ENCODE results near the gene RAB5B. TPM values are rescaled to one million over a fixed set of nuclear protein-coding genes. Genes with fewer than 3 reads are reported as not detected.

The RAB5B gene
- total and polyA plus RNA-seq, 2 donors (not counting 3 experiments of a cell fraction or from before 2014, with no cell fraction given) = 103 to 105 TPM

GRCh38 chr12:55937981-55938380, 35.9 kb upstream of the RAB5B start:
- Histone ChIP-seq H3K4me2 (ENCODE audit: insufficient read depth, low read length) (no peak overlapping the region), H2AFZ (ENCODE audit: low read depth, low read length) (no peak overlapping the region), H3K9me1 (replicated peaks; ENCODE audit: control insufficient read depth, extremely low read depth, insufficient read depth, low read length) (no peaks in the 10 kb centered on the region), H3K79me2 (ENCODE audit: control insufficient read depth, insufficient read depth, low read length) (no peaks in the 10 kb centered on the region), H3K27me3 (ENCODE audit: control insufficient read depth in 2 of 2, insufficient read depth in 2 of 2, low read length in 2 of 2) (no peaks in the 10 kb centered on the region), H3K36me3 (ENCODE audit: control insufficient read depth in 2 of 2, extremely low read depth in 1 of 2, insufficient read depth in 2 of 2, low read length in 2 of 2) (peaks cover 2 to 8% of the 10 kb centered on the region in 2 experiments), H3K9ac (replicated peaks; ENCODE audit: extremely low read depth, insufficient read depth, low read length) (no peak overlapping the region), H3K27ac (ENCODE audit: insufficient read depth, low read depth, low read length) (no peak overlapping the region), H3K4me3 (replicated peaks in 1 of 3; ENCODE audit: insufficient read depth in 1 of 3, low read depth in 1 of 3, low read length in 3 of 3) (no peak overlapping the region), H4K20me1 (replicated peaks; ENCODE audit: control insufficient read depth, extremely low read depth, insufficient read depth, low read length) (no peaks in the 10 kb centered on the region), H3K9me3 (replicated peaks; ENCODE audit: control insufficient read depth, insufficient read depth, low read length) (no peaks in the 10 kb centered on the region), H3K4me1 (ENCODE audit: control insufficient read depth, extremely low read depth, insufficient read depth, low read length) (peaks cover 6% of the 10 kb centered on the region)
- FAIRE-seq (peak; percentile 15), DNase-seq (ENCODE audit: low read depth, low spot score) (no peak)
- dilution Hi-C loops (cut with MboI; ENCODE audit: extremely low pct_ligation_motif_present, low sequenced_read_pairs) (no loop called here), intact Hi-C loops (cut with micrococcal nuclease) (no loop called here)
- POLR2A ChIA-PET = no interaction called here
- BruUV-seq (replicated peaks) = no TSS peak
- no peak for TF ChIP-seq GATA2 (IDR thresholded peaks at IDR 0.05; ENCODE audit: insufficient read depth, insufficient read length, low read depth, low read length)
- no peak for TF ChIP-seq JUN (IDR thresholded peaks at IDR 0.05; ENCODE audit: borderline replicate concordance, insufficient read depth, insufficient read length, low read depth)
- no peak for TF ChIP-seq MYC (IDR thresholded peaks at IDR 0.05; ENCODE audit: low read depth, low read length)
- TF ChIP-seq POLR2A (IDR thresholded peaks at IDR 0.05; ENCODE audit: low read depth, low read length) = no peak
- no peak for TF ChIP-seq MAX (IDR thresholded peaks at IDR 0.05; ENCODE audit: insufficient read depth, insufficient read length)
- no peak for TF ChIP-seq FOS (IDR thresholded peaks at IDR 0.05; ENCODE audit: borderline replicate concordance, insufficient read depth, low read length)
- TF ChIP-seq CTCF (IDR thresholded peaks at IDR 0.05; ENCODE audit: extremely low read depth in 1 of 2, insufficient read depth in 1 of 2, low read depth in 1 of 2, low read length in 2 of 2) = no peak
- no peak for TF ChIP-seq POLR2AphosphoS5 (IDR thresholded peaks at IDR 0.05; ENCODE audit: insufficient read depth, low read depth, low read length)
- no peak for TF ChIP-seq EZH2 (IDR thresholded peaks at IDR 0.05; ENCODE audit: borderline replicate concordance, low read depth, low read length, severe bottlenecking)
- CTCF ChIA-PET = interaction anchor here (1.0 to 3.3 kb wide), 2 partner anchors 91 to 199 kb away, joined by 3 to 66 read pairs; no protein-coding TSS in a partner anchor

Measured in endothelial cell of umbilical vein (primary cell).